K562 (cell line): Measurements from ENCODE around the gene BCAS3. TPM values are rescaled to one million over a fixed set of nuclear protein-coding genes. Genes with fewer than 3 reads are reported as not detected.

Source experiments
- ATAC-seq: fragments of 200-7000 bp; cut with Tn5 transposase; 3 replicates; pipeline ENCODE4 v1.9.1; 2020; ENCODE audit warnings: moderate library complexity
- BruUV-seq: library from RNA; stranded (reverse); fragments of 400-500 nt; replicated peaks from 2 replicates; lab custom pipeline; 2021; lab: Mats Ljungman, UMichigan
- CTCF ChIA-PET: fragments of 300-600 bp; formaldehyde crosslinking; extraction: SDS; loops from one replicate; lab custom pipeline; 2021; ENCODE audit warnings: low intra/inter-chr PET ratio; lab: Yijun Ruan, JAX
- POLR2A ChIA-PET: fragments of 300-600, 350-650 bp; sonication (Branson Sonifier 250); formaldehyde crosslinking; extraction: SDS; loops from one replicate; lab custom pipeline; 2021; ENCODE audit warnings: antibody characterized with exemption, inconsistent platforms; lab: Yijun Ruan, JAX
- DNase-seq, 4 experiments: peaks; one replicate each; pipeline versions ENCODE4 v3.0.0 to v3.0.0-alpha.2; 2011 to 2018; ENCODE audit warnings: low spot score in 3 of 4, mixed read lengths in 3 of 4; ENCODE audit errors: extremely low read depth in 1 of 4
- FAIRE-seq: peaks from 2 replicates; lab custom pipeline; 2011; peaks lifted over from hg19 to GRCh38; lab: Jason Lieb, UNC
- H2AFZ ChIP-seq: 2 replicates; pipeline ENCODE4 v1.6.0; 2011; ENCODE audit warnings: low read depth, low read length, control low read depth, inconsistent platforms
- H3K27ac ChIP-seq: fragments of 200-600 bp; 3 replicates; pipeline ENCODE4 v1.8.0; 2011; ENCODE audit warnings: low read depth, mild to moderate bottlenecking, control low read depth, inconsistent platforms, low read length, moderate library complexity, mixed read lengths; ENCODE audit errors: extremely low read depth
- H3K27me3 ChIP-seq, 2 experiments: fragments of 300-600 bp in 1 of 2; 2 replicates in 1 of 2; 3 replicates in 1 of 2; pipeline versions ENCODE4 v1.6.0 to v1.8.0; 2011; ENCODE audit warnings: inconsistent platforms in 2 of 2, low read length in 2 of 2, mild to moderate bottlenecking in 1 of 2, mixed read lengths in 1 of 2, moderate library complexity in 1 of 2; ENCODE audit not compliant: control insufficient read depth in 2 of 2, insufficient read depth in 2 of 2
- H3K36me3 ChIP-seq: fragments of 300-600 bp; 3 replicates; pipeline ENCODE4 v1.8.0; 2011; ENCODE audit warnings: mild to moderate bottlenecking, low read length, inconsistent platforms; ENCODE audit not compliant: control insufficient read depth, insufficient read depth
- H3K4me1 ChIP-seq, 2 experiments: fragments of 200-600 bp in 1 of 2; replicated peaks in 1 of 2; 2 replicates in 1 of 2; 3 replicates in 1 of 2; pipeline versions ENCODE4 v1.5.1 to v1.8.0; 2011; ENCODE audit warnings: inconsistent platforms in 2 of 2, low read length in 2 of 2, mild to moderate bottlenecking in 1 of 2, mixed read lengths in 1 of 2, moderate library complexity in 1 of 2; ENCODE audit not compliant: control insufficient read depth in 2 of 2, insufficient read depth in 2 of 2
- H3K4me2 ChIP-seq: 2 replicates; pipeline ENCODE4 v1.6.1; 2011; ENCODE audit warnings: low read length, control low read depth, inconsistent platforms, mixed read lengths; ENCODE audit not compliant: insufficient read depth
- H3K4me3 ChIP-seq: fragments of 200-600 bp; sonication (generic), shearing (Covaris generic); 2 replicates; pipeline ENCODE4 v1.5.1; 2016; ENCODE audit warnings: control low read depth, inconsistent platforms
- H3K79me2 ChIP-seq: fragments of 200-600 bp; 3 replicates; pipeline ENCODE4 v1.8.0; 2011; ENCODE audit warnings: low read length, inconsistent platforms; ENCODE audit not compliant: control insufficient read depth, insufficient read depth
- H3K9ac ChIP-seq, 2 experiments: 2 replicates each; pipeline versions ENCODE4 v1.6.0 to v1.6.1; 2011; ENCODE audit warnings: low read depth in 2 of 2, low read length in 2 of 2, control low read depth in 1 of 2, inconsistent platforms in 1 of 2, mild to moderate bottlenecking in 1 of 2, mixed read lengths in 1 of 2; ENCODE audit not compliant: insufficient read depth in 1 of 2
- H3K9me1 ChIP-seq: one replicate; pipeline ENCODE4 v1.6.0; 2011; ENCODE audit warnings: inconsistent platforms, mild to moderate bottlenecking, low read length, moderate library complexity; ENCODE audit not compliant: control insufficient read depth, insufficient read depth
- H3K9me3 ChIP-seq: replicated peaks from 2 replicates; pipeline ENCODE4 v1.5.1; 2011; ENCODE audit warnings: low read depth, low read length, inconsistent platforms; ENCODE audit not compliant: control insufficient read depth, insufficient read depth
- H4K20me1 ChIP-seq: replicated peaks from 2 replicates; pipeline ENCODE4 v1.6.1; 2011; ENCODE audit warnings: low read length, inconsistent platforms, mixed read lengths; ENCODE audit not compliant: control insufficient read depth, insufficient read depth
- CBFA2T3 ChIP-seq: fragments of 450-650 bp; IDR thresholded peaks from 2 replicates; pipeline ENCODE4 v1.6.1; 2017
- CBX3 ChIP-seq, 2 experiments: IDR thresholded peaks; 1 replicate in 1 of 2; 2 replicates in 1 of 2; pipeline ENCODE4 v1.6.1; 2012; ENCODE audit warnings: inconsistent platforms in 2 of 2, low read length in 2 of 2, borderline replicate concordance in 1 of 2, control low read depth in 1 of 2
- DPF2 ChIP-seq: fragments of 450-650 bp; IDR thresholded peaks from 2 replicates; pipeline ENCODE4 v1.6.1; 2016
- MYC ChIP-seq, 2 experiments: fragments of 250-450 bp in 1 of 2; sonication (Bioruptor Pico) in 1 of 2; IDR thresholded peaks; 2 replicates each; pipeline versions ENCODE4 v1.5.1 to v1.6.1; 2012 to 2021; ENCODE audit warnings: low read depth in 2 of 2, borderline replicate concordance in 1 of 2, improper control_type of control experiment in 1 of 2, low read length in 1 of 2, mild to moderate bottlenecking in 1 of 2, moderate library complexity in 1 of 2
- NBN ChIP-seq: fragments of 450-650 bp; IDR thresholded peaks from 2 replicates; pipeline ENCODE4 v1.6.1; 2016; ENCODE audit warnings: low read depth, mild to moderate bottlenecking
- NFYB ChIP-seq: IDR thresholded peaks from 2 replicates; pipeline ENCODE4 v1.6.1; 2011; ENCODE audit warnings: mild to moderate bottlenecking, moderate library complexity; ENCODE audit not compliant: insufficient read length; ENCODE audit errors: extremely low read depth
- ZNF707 ChIP-seq: fragments of 250-450 bp; sonication (Bioruptor Pico); conservative IDR thresholded peaks from 2 replicates; pipeline ENCODE4 v1.8.0; 2022; ENCODE audit warnings: inconsistent platforms, mild to moderate bottlenecking, moderate library complexity
- WGBS: fragments of 100-300 bp; shearing (Covaris generic); methylation state at CpG from one replicate; pipeline ENCODE4 v1.1.6; 2016; ENCODE audit warnings: low coverage, mixed read lengths; ENCODE audit not compliant: insufficient coverage; ENCODE audit errors: missing lambda C conversion rate; 5-methylcytosine and 5-hydroxymethylcytosine counted together
- in situ Hi-C: fragments of 300-500 bp; cut with MboI; formaldehyde crosslinking; loops from 4 replicates; pipeline ENCODE4 v1.15.0; 2018; ENCODE audit warnings: inconsistent platforms, mixed read lengths
- intact Hi-C: fragments of 100-400 bp; cut with micrococcal nuclease; formaldehyde crosslinking; loops from 2 replicates; pipeline ENCODE4 v1.14.2; 2022
- polyA plus RNA-seq, 8 experiments: library from polyadenylated mRNA; depleted of rRNA in 4 of 8; stranded (reverse) in 5 of 8; unstranded in 3 of 8; fragments of >200 nt; fragmentation: Nextera tagmentation in 2 of 8; fragmentation: Illumina TruSeq in 1 of 8; extraction: Ambion mirVana in 2 of 8; extraction: Trizol in 1 of 8; gene quantifications; 2 replicates each; pipeline versions ENCODE4 v1.2.1 to v1.2.3, GENCODE V29; 2011 to 2014; ENCODE audit warnings: inconsistent platforms in 1 of 8, missing spikeins in 1 of 8
- total RNA-seq, 7 experiments: library from RNA; depleted of rRNA in 6 of 7; stranded (reverse); fragments of >200 nt in 6 of 7; fragmentation: Illumina TruSeq in 2 of 7; extraction: Trizol in 2 of 7; gene quantifications; 2 replicates each; pipeline versions ENCODE4 v1.2.1 to v1.2.3, GENCODE V29; 2011 to 2021; ENCODE audit warnings: low replicate concordance in 1 of 7
- TF ChIP-seq, protein P1 (sequence below), 2 experiments: fragments of 450-650 bp in 1 of 2; IDR thresholded peaks; 2 replicates each; pipeline ENCODE4 v1.6.1; 2011 to 2017; ENCODE audit warnings: low read depth in 2 of 2, antibody characterized with exemption in 1 of 2, borderline replicate concordance in 1 of 2, low read length in 1 of 2, mild to moderate bottlenecking in 1 of 2, mixed read lengths in 1 of 2; ENCODE audit not compliant: control insufficient read depth in 1 of 2
- TF ChIP-seq, protein P2 (sequence below), 3 experiments: fragments of 200-800 bp in 1 of 3; fragments of 250-450 bp in 1 of 3; fragments of 450-650 bp in 1 of 3; sonication (Bioruptor Pico) in 1 of 3; sonication (Bioruptor generic) in 1 of 3; formaldehyde crosslinking in 1 of 3; IDR thresholded peaks; 2 replicates each; pipeline versions ENCODE4 v1.6.1 to v1.8.0; 2016 to 2022; ENCODE audit warnings: mild to moderate bottlenecking in 2 of 3, missing genetic modification characterization in 2 of 3, missing compliant biosample characterization in 1 of 3, moderate library complexity in 1 of 3

Gene BCAS3
- total and polyA plus RNA-seq, 9 of the 15 experiments (the other 6 are each of a cell fraction or from before 2014, with no cell fraction given): 1.9 to 5.5 (median 3.5) TPM

DNA sequence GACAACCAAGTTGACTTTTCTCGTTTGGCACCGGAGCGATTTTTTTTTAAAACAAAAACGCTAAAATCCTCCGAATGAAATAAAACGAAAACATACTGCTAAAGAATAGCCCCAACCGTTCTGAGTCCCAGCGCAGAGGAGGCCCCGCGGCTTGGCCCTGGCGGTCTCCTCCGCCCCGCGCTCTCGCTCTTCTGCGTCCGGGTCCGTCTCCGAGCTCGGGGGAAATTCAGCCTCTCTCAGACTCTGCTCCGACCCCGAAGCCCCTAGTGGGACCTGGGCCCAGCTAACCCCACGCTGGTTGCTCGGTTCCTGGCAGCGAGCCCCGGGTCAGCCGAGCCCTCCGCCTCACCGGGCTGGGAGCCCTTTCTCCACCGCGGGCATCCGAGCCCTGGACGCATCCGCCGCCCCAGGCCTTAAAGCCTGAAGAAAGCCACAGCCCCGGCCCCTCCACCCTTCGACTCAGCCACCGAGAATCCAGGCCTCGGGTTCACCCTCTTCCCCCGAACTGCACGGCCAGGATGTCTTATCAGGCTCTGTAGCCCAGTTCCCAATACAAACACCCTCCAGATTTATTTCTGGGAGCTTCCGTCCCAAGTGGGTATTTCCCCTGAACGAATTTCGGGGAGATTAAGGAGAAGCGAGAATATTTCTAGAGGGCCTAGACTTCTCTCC is 723.2 kb downstream of the BCAS3 start:
- ATAC-seq: no peak
- Histone ChIP-seq H4K20me1 (no peaks in the 10 kb centered on the region), H3K9me3 (no peaks in the 10 kb centered on the region), H3K4me1 (peaks cover 0 to 10% of the 10 kb centered on the region in 2 experiments; a peak in 2 of 5 replicates), H3K4me3 (no peak overlapping the region), H3K79me2 (no peaks in the 10 kb centered on the region), H3K27me3 (peaks cover 7 to 43% of the 10 kb centered on the region in 2 experiments; a peak in 3 of 5 replicates), H2AFZ (no peak overlapping the region), H3K36me3 (no peaks in the 10 kb centered on the region), H3K27ac (no peak overlapping the region), H3K4me2 (no peak overlapping the region), H3K9me1 (no peaks in the 10 kb centered on the region), H3K9ac (no peak overlapping the region)
- 19% methylated on average over 20 of the region's 45 CpGs for WGBS
- DNase-seq: no peak
- ChIA-PET CTCF (no interaction called here), POLR2A (no interaction called here)
- TF ChIP-seq NBN (no peak), NFYB (no peak), CBFA2T3 (no peak), DPF2 (no peak), MYC (IDR thresholded peaks at IDR 0.05; ENCODE audit: low read depth, low read length) (no peak), MYC (CRISPR knock-in tag; IDR thresholded peaks at IDR 0.05; ENCODE audit: borderline replicate concordance, low read depth) (no peak), CBX3 (IDR thresholded peaks at IDR 0.05; ENCODE audit: borderline replicate concordance in 1 of 2, low read length in 2 of 2) (no peak), ZNF707 (CRISPR knock-in tag) (no peak)
- TF ChIP-seq, protein P1, sequence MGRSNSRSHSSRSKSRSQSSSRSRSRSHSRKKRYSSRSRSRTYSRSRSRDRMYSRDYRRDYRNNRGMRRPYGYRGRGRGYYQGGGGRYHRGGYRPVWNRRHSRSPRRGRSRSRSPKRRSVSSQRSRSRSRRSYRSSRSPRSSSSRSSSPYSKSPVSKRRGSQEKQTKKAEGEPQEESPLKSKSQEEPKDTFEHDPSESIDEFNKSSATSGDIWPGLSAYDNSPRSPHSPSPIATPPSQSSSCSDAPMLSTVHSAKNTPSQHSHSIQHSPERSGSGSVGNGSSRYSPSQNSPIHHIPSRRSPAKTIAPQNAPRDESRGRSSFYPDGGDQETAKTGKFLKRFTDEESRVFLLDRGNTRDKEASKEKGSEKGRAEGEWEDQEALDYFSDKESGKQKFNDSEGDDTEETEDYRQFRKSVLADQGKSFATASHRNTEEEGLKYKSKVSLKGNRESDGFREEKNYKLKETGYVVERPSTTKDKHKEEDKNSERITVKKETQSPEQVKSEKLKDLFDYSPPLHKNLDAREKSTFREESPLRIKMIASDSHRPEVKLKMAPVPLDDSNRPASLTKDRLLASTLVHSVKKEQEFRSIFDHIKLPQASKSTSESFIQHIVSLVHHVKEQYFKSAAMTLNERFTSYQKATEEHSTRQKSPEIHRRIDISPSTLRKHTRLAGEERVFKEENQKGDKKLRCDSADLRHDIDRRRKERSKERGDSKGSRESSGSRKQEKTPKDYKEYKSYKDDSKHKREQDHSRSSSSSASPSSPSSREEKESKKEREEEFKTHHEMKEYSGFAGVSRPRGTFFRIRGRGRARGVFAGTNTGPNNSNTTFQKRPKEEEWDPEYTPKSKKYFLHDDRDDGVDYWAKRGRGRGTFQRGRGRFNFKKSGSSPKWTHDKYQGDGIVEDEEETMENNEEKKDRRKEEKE (IDR thresholded peaks at IDR 0.05; ENCODE audit: borderline replicate concordance in 1 of 2, control insufficient read depth in 1 of 2, low read depth in 2 of 2, low read length in 1 of 2): peak in 1 of 2 experiments; percentile 13; a peak in 1 of 4 replicates
- TF ChIP-seq, protein P2, sequence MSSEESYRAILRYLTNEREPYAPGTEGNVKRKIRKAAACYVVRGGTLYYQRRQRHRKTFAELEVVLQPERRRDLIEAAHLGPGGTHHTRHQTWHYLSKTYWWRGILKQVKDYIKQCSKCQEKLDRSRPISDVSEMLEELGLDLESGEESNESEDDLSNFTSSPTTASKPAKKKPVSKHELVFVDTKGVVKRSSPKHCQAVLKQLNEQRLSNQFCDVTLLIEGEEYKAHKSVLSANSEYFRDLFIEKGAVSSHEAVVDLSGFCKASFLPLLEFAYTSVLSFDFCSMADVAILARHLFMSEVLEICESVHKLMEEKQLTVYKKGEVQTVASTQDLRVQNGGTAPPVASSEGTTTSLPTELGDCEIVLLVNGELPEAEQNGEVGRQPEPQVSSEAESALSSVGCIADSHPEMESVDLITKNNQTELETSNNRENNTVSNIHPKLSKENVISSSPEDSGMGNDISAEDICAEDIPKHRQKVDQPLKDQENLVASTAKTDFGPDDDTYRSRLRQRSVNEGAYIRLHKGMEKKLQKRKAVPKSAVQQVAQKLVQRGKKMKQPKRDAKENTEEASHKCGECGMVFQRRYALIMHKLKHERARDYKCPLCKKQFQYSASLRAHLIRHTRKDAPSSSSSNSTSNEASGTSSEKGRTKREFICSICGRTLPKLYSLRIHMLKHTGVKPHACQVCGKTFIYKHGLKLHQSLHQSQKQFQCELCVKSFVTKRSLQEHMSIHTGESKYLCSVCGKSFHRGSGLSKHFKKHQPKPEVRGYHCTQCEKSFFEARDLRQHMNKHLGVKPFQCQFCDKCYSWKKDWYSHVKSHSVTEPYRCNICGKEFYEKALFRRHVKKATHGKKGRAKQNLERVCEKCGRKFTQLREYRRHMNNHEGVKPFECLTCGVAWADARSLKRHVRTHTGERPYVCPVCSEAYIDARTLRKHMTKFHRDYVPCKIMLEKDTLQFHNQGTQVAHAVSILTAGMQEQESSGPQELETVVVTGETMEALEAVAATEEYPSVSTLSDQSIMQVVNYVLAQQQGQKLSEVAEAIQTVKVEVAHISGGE (CRISPR knock-in tag; IDR thresholded peaks at IDR 0.05): peak in 1 of 3 experiments; percentile 96; a peak in 2 of 6 replicates
- intact Hi-C loops: no loop called here
- FAIRE-seq: no peak
- BruUV-seq: no TSS peak
- in situ Hi-C loops: no loop called here
